GM19397 (cell line): ENCODE data around the gene ENPP7.

Source experiments
- ATAC-seq: cut with Tn5 transposase; IDR thresholded peaks from one replicate; pipeline ENCODE4 v1.9.1; 2021; ENCODE audit warnings: mild to moderate bottlenecking, moderate library complexity; ENCODE audit not compliant: unreplicated experiment

The ENPP7 gene

DNA sequence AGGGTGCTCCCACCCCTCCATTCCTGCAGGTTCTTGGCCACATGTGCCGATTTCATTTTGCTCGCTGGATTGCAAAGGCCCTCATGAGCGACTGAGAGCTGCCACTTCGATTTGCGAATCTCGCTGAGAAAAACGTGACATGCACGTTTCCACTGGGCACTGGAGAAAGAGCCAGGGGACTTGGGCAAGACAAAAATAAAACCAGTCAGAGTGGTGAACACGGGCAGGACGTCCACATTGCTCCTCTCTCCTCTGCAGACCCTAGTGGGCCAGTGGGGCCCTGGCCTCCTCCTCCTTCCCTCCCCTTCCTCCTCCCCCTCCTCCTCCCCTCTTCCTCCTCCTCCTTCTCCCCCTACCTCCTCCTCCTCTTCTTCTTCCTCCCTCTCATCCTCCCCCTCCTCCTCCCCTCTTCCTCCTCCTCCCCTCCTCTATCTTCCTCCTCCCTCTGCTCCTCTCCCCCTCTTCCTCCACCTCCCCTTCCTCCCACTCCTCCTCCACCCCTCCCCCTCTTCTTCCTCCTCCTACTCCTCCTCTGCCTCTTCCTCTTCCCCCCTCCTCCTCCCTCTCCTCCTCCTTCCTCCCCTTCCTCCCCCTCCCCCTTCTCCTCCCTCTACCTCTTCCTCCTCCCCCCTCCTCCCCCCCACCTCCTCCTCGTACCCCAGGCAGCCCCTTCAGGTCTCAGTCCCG, 28.1 kb upstream of the ENPP7 start:
- ATAC-seq: no peak

- no peak for ATAC-seq
Observed at GRCh38 chr17:79704691-79705090, 26.1 kb upstream of the ENPP7 start.

GRCh38 chr17:79705674-79706073, 25.1 kb upstream of the ENPP7 start:
- ATAC-seq: no peak

- ATAC-seq: no peak
Observed at GRCh38 chr17:79706931-79707850, 23.6 kb upstream of the ENPP7 start.

GRCh38 chr17:79707931-79708891, 22.5 kb upstream of the ENPP7 start:
- no peak for ATAC-seq

DNA sequence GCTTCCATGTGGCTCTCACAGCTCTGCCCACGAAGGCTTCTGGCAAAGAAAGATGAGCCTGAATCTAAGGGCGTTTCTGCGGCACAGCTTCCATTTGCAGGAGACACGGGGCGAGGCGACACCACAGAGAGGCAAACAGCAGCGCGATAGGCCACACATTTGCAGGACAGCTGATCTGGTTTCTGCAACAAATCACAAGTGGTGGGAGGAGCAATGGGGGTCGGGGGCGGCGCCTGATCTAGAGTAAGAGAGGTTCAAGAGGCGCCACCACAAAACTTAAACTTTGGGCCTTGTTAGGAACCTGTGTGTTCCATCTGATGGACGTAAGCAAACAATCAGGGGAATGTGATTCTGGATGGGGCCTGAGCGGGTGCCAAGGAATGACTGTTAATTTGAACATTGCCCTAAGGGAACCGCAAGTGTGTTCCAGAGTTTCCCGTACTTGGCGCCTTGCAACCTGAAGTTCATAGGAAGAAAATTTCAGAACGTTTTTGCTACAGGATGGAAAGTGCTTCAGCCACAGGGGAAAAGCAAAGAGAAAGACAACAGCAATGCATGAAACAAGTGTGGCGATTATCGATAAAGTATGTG, 18.9 kb upstream of the ENPP7 start:
- no peak for ATAC-seq

DNA sequence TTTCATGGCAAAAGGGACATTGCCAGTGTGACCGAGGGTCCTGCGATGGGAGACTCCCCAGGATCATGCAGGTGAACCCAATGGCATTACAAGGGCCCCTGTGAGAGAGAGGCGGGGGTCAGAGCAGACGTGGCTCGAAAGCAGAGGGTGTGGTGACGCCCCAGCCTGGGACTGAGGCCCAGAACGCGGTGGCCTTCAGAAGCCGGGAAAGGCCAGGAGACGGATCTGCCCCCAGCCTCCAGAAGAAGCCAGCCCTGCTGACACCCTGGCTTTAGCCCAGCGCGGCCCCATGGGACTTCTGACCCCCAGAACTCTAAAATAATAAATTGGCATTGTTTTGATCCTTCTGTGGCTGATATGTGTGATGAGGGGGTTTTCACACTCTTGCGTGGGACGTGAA, 17.4 kb upstream of the ENPP7 start:
- no peak for ATAC-seq

GRCh38 chr17:79714176-79715097, 16.3 kb upstream of the ENPP7 start:
- ATAC-seq: no peak

GRCh38 chr17:79715098-79715942, 15.4 kb upstream of the ENPP7 start:
- ATAC-seq: no peak

- ATAC-seq: no peak
Observed at GRCh38 chr17:79715943-79716797, 14.6 kb upstream of the ENPP7 start.

- ATAC-seq: no peak
Observed at GRCh38 chr17:79720705-79721292, 9.9 kb upstream of the ENPP7 start.

GRCh38 chr17:79721993-79722671, 8.6 kb upstream of the ENPP7 start:
- no peak for ATAC-seq

DNA sequence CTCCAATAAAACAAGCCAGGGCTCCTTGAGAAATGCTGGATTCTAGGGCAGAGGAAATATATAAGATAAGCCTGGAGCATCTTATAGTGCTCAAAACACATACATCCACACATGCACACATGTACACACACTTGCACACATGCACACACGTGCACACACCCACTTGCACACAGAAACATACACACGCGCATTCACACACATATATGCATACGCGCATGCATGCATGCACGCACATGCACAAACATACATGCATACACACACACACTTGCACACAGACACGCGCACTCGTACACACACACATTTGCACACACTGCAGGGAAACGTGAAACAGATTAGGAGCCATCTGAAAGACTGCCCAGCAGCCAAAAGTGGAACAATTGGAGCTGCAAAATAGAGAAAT, 8.0 kb upstream of the ENPP7 start:
- no peak for ATAC-seq

- no peak for ATAC-seq
Observed at GRCh38 chr17:79728169-79728907, 2.4 kb upstream of the ENPP7 start.

DNA sequence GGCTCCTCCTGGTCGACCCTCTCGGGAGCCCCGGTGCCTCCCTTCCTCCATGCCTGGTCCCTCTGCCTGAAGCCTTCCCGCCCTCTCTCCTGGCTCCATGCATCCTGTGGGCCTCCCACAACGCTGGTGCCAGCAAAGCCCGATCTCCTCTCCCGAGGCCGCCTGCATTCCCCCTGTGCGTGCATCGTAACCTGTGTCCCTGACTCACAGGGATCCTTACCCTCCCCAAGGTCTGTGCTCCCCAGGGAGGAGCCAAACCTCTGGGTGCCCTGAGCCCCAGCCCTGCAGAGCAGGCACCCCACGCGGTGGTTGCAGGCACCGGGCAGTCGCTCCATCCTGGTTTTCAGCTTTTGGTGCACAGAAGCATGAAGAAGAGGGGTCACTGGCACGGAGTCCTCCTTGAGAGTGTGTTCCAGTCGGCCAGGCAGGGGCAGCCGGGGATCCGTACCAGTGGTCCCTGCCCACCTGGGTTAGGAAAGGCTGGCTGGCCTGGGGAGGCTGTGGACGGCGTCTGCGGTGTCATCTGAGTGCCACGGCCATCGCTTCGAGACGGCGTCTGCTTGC, 1.8 kb upstream of the ENPP7 start:
- no peak for ATAC-seq

DNA sequence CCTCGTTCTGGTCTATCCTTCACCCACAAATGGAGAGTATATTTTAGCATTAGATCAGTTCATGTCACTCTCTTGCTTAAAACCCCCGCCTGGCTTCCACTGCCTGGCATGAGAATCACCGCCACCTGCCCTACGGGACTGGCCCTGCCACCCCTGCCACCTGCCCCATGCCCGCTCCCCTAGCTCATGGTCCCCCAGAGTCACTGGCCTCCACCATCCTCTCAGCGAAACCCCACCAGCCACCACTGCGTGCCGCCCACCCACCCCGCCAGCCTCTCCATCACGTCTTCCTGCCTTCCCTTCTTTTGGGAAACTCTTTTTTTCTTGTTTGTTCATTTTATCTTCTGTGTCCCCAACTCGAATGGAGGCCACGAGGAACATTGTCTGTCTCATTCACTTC, 982 bp upstream of the ENPP7 start:
- no peak for ATAC-seq
